ENCODE data around the gene MGA. TPM values are rescaled to one million over a fixed set of nuclear protein-coding genes. Genes with fewer than 3 reads are reported as not detected.

The MGA gene
- total RNA-seq, 1 experiment from 2014 or later, result 7.5 TPM

- no peak for DNase-seq (ENCODE audit: low spot score)
These were observed 1.5 kb upstream of the MGA start for GRCh38 chr15:41658689-41659088.

DNA sequence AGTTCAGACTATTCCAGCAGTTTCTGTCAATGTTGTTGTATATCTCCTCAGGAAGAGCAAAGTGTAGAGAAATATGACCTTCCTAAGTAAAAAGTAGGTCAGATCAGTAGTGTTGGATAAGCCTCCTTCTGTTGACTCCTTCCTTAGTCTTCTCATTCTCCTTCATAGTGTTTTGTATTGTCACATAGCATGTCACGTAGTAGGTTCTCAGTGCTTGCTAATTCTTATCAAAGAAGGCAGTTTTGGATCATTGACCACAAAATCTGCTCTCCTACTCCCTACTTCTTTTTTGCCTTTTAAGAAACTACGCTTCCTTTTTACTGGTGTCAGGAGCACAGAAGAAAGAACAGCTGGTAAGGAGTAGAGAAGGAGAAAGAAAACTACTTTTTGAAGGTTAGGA is 1.0 kb upstream of the MGA start:
- DNase-seq (ENCODE audit: low spot score), result no peak

DNA sequence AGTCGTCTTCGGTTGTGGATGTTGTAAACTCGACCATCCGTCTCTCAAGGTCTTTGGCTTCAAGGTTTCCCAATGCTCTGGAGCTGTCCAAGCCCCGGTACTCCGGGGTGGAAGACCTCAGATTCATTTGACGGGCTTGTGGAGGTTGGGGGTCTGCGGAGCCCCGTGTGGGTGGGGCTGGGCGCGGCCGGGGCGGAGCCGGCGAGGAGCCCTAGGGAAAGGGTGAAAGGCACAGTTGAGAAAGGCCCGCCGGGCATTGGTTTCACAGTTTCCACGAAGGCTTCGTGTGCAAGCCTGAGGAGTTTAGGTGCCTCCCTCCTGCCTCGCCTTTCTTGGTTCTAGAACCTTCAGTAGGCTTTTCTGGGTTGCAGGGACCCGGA is 360 bp upstream of the MGA start:
- no peak for DNase-seq (ENCODE audit: low spot score)

- peak; percentile 47 for DNase-seq (ENCODE audit: low spot score)
These were observed 893 bp downstream of the MGA start for GRCh38 chr15:41661078-41661517.

GRCh38 chr15:41661518-41662225 is 1.5 kb downstream of the MGA start:
- DNase-seq (ENCODE audit: low spot score), result peak; percentile 79

DNA sequence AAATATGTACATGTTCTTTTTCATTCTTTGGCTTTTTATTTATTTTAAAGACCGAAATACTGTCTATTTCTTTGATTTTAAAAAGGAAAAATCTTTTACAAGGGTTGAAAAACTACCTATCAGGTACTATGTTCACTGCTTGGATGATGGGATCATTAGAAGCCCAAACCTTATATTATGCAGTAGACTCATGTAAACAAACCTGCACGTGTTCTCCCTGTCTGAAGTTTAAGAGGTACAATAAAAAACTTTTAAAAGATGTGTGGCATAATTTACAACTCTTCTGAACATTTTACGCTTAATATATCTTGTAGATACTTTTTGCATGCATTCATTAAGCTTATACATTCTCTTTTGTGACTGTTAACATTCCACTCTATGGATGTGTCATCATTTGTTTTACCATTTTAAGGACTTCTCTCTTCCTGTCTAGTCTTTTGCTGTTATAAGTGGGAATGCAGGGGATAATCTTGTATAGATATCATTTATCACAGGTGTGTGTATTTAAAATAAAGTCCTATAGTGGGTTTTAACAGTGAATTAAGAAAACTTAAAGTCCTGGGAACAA is 6.2 kb downstream of the MGA start:
- DNase-seq (ENCODE audit: low spot score), result no peak

DNA sequence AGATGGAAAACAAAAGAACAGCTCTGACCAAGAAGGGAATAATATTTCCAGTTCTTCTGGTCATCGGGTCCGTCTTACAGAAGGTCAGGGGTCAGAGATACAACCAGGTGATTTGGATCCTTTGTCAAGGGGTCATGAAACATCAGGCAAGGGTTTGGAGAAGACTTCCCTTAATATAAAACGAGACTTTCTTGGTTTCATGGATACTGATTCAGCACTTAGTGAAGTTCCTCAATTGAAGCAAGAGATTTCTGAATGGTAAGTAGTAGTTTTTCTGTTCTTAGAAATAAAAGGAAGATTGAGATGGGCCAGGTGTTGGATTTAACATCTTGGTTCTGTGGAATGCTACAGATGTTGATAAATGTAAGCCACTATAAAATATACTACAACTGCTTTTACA is 9.5 kb downstream of the MGA start:
- no peak for DNase-seq (ENCODE audit: low spot score)

- no peak for DNase-seq (ENCODE audit: low spot score)
These were observed 11.7 kb downstream of the MGA start for GRCh38 chr15:41671656-41672648.

DNA sequence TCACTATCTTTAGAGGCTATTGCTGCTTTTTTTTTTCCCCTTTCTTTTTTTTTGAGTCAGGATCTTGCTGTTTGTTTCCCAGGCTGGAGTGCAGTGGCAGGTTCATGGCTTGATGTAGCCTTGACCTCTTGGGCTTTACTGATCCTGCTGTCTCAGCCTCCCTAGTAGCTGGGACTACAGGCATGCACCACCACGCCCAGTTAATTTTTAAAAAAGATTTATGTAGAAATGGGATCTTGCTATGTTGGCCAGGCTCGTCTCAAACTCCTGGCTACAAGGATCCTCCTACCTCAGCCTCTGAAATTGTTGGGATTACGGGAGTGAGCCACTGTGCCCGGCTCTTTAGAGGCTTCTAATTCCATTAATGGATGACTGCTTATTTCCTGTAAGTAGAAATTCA is 15.1 kb downstream of the MGA start:
- DNase-seq (ENCODE audit: low spot score), result no peak

DNA sequence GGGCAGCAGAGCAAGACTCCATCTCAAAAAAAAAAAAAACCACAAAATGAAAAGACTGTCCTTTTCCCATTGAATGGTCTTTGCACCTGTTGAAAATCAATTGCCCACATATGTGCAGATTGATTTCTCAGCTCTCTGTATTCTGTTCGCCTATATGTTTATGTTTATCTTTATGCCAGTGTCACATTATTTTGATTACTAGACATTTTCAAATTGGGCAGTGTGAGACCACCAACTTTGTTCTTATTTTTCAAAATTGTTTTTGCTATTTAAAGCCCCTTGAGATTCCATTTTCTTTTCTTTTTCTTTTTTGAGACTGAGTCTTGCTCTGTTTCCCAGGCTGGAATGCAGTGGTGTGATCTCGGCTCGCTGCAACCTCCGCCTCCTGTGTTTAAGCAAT is 18.5 kb downstream of the MGA start:
- no peak for DNase-seq (ENCODE audit: low spot score)

GRCh38 chr15:41683955-41684354 is 23.8 kb downstream of the MGA start:
- no peak for DNase-seq (ENCODE audit: low spot score)

DNA sequence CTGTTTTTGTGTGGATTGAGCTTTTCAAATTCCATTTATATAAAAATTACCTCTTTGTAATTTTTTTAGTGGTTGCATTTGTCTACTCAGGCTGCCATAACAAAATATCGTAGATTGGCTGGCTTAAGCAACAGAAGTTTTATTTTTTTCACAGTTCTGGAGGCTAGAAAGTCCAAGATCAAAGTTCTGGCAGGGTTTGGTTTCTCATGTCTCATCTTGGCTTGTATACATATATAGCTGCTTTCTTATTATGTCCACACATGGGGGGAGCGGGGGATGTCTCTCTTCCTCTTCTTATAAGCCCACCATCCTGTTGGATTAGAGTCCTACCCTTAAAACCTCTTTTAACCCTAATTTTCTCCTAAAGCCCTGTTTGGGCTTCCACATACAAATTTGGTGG is 28.5 kb downstream of the MGA start:
- no peak for DNase-seq (ENCODE audit: low spot score)

DNA sequence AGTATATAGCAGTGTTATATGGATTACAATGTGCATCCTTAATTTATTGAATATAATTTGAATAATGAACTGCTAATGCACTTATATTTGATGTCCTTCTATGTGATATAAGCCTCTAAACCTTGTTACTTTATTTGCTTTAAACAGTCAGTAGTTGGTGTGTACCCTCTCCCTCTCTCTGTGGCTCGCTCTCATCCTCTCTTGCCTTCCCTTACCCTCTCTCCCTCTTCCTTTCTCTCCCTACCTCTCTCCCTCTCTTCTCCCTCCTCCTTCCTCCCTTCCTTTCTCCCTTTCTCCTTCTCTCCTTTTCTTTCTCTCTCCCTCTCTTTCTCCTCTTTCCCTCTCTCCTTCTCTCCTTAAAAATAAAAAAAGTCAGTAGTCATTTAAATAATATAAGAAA is 28.9 kb downstream of the MGA start:
- no peak for DNase-seq (ENCODE audit: low spot score)

DNA sequence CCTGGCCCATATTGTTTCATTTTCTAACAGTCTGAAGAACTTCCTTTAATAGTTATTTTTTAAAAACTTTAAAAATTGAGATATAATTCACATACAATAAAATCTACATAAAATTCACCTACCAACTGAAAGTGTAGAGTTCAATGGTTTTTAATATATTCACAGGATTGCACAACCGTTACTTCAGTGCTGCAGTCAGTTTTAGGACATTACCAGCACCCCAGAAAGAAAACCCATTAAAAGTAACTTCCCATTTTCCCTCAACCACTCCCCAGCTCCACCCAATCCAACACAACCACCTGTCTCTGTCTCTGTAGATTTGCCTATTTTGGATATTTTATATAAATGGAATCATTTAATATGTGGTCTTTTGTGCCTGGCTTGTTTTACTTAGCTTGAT is 29.6 kb downstream of the MGA start:
- no peak for DNase-seq (ENCODE audit: low spot score)

DNA sequence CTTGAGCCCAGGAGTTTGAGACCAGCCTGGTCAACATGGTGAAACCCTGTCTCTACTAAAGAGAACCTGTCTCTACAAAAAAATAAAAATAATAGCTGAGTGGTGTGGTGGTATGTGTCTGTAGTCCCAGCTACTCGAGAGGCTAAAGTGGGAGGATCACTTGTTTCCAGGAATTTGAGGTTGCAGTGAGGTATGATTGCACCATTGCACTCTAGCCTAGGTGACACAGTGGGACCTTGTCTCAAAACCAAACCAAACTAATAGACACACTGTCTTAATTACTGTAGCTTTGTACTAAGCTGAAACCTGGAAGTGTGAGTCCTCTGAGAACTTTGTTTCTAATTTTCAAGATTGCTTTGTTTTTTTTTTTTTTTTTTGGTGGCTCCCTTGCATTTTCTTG is 30.4 kb downstream of the MGA start:
- DNase-seq (ENCODE audit: low spot score), result no peak

DNA sequence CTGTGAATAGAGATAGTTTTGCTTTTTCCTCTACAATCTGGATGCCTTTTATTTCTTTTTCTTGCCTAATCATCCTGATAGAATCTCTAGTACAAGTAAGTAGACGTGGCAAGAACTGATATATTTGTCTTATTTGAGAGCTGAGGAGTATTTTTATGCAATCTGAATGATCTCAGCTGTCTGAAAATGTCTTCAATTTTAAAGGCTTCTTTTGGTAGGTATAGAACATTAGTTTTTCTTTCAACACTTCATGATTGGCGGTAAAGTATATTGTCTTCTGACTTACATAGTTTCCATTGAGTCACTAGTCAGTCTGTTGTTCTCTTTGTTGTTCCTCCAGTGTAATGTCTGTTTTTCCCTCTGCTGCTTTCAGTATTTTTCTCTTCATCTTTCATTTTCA is 31.3 kb downstream of the MGA start:
- no peak for DNase-seq (ENCODE audit: low spot score)

- DNase-seq (ENCODE audit: low spot score), result no peak
These were observed 31.8 kb downstream of the MGA start for GRCh38 chr15:41692049-41692448.

- no peak for DNase-seq (ENCODE audit: low spot score)
These were observed 33.6 kb downstream of the MGA start for GRCh38 chr15:41693757-41694156.

GRCh38 chr15:41695750-41696436 is 35.7 kb downstream of the MGA start:
- DNase-seq (ENCODE audit: low spot score), result peak; percentile 65

DNA sequence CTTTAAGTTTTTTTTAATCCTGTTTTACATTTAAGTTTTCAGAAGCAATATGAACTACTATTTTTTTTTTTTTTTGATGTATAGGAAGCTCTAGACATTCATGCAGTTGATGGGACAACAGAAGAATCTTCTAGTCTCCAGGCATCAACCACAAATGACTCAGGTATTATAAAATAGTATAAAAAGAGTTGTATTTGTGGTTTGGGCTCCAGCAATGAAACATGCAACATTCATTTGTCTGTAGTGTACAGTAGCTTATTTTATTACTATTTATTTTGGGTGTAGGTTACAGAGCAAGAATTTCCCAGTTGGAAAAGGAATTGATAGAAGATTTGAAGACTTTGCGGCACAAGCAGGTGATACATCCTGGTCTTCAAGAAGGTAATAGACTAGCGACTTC is 38.6 kb downstream of the MGA start:
- no peak for DNase-seq (ENCODE audit: low spot score)

DNA sequence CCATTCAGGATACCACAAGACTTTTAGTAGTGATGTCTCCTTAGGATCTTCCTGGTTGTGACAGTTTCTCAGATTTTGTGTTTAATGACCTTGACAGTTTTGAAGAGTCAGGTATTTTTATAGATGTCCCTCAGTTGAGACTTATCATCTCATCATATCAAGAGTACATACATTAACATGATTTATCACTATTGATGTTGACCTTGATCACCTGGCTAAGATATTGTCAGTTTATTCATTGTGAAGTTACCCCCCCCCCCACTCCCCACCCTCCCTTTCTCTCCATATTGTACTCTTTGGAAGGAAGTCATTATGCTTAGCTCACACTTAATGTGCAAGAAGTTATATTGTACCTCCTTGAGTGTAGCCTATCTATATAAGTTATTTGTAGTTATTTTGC is 42.9 kb downstream of the MGA start:
- no peak for DNase-seq (ENCODE audit: low spot score)

DNA sequence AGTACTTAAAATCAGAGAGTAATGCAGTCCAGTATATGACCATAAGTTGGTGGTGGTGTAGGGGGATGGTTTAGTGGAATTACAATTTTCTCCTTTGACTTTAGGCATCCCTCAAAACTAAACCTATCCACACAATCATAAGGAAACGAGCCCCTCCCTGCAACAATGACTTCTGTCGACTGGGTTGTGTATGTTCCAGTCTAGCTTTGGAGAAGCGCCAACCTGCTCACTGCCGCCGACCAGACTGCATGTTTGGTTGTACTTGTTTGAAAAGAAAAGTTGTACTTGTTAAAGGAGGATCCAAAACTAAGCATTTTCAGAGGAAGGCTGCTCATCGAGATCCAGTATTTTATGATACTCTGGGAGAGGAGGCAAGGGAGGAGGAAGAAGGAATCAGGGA is 52.8 kb downstream of the MGA start:
- DNase-seq (ENCODE audit: low spot score), result no peak
